CD4-positive, alpha-beta T cell treated with Interleukin-1 beta for 1 hour (primary cell): ENCODE results near the gene GMPR.
"Not testable (repeated sequence)": the region's sequence is repeated elsewhere in the genome, so short reads cannot be mapped to it uniquely, and the experiment has no call there.

ENCODE experiments used
- DNase-seq, 2 donors: peaks; one replicate each; pipeline ENCODE4 v3.0.0-alpha.2; 2020 to 2022

GMPR gene

GRCh38 chr6:16238057-16238962 is at the start of gene GMPR:
GMPR (plus strand) TSS chr6:16238587; CDS start chr6:16238694, 107 bp downstream.
- peak; percentile 76 to 77 for DNase-seq

GRCh38 chr6:16190214-16190613 is 48.2 kb upstream of the GMPR start:
- no peak for DNase-seq

DNA sequence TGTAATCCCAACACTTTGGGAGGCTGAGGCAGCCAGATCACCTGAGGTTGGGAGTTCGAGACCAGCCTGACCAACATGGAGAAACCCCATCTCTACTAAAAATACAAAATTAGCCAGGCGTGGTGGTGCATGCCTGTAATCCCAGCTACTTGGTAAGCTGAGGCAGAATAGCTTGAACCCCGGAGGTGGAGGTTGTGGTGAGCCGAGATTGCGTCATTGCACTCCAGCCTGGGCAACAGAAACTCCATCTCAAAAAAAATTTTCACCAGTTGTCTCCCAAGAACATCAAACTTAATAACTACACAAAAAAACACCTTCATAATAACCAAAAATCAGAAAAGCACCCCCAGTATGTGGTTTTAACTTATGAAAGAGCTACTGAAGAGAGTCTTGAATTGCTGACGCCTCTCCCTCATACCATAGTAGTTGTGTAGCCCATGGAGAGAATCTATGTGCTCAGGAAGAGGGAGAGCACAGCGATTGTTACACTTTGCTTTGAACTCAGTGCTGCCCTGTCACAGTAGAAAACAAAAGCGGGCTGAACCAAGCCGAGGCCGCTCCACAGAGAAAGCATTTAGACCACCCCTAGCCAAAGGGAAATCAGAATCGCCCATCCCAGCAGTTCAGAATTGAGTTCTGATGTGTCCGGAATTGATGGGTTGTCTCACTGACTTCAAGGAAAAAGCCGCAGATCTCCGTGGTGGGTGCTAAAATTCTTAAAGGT is 42.0 kb upstream of the GMPR start:
- no peak for DNase-seq

DNA sequence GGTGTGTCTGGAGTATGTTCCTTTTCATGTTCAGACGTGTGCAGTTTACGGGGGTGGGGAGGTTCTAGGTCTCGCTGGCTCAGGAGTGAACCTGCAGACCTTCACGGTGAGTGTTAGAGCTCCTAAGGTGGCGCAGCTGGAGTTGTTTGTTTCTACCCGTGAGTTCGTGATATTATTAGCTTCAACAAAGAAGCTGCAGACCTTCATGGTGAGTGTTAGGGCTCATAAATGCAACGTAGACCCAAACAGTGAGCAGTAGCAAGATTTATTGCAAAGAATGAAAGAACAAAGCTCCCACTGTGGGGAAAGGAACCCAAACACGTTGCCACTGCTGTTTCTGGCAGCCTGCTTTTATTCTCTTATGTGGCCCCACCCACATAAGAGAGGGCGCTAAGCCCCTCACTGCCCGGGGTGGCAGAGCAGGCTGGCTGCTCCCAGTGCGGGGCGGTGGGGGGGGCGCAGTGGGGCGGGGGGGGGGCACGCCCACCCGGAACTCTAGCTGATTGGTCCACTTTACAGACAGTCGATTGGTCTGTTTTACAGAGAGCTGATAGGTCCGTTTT is 41.3 kb upstream of the GMPR start:
- DNase-seq = no peak

- DNase-seq = no peak
These were observed 40.2 kb upstream of the GMPR start for GRCh38 chr6:16198061-16198705.

DNA sequence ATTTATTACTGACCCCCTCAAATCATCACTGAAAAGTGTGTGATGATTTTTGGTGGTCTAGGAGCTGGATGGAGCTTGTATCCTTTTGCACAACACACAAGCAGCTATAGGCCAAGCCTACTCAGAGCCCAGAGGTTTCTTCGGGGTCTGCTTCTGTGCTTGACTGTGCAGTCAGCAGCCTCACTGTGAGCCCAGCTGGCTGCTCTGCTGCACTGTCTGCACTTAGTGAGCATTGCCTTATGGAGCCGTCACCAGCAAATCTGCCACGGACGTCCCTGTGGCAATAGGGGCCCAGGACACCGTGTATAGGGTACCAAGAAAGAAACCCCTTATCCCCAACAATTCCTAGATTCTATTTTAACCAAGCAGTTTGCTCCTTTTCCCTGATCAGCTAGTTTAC is 38.6 kb upstream of the GMPR start:
- no peak for DNase-seq

DNA sequence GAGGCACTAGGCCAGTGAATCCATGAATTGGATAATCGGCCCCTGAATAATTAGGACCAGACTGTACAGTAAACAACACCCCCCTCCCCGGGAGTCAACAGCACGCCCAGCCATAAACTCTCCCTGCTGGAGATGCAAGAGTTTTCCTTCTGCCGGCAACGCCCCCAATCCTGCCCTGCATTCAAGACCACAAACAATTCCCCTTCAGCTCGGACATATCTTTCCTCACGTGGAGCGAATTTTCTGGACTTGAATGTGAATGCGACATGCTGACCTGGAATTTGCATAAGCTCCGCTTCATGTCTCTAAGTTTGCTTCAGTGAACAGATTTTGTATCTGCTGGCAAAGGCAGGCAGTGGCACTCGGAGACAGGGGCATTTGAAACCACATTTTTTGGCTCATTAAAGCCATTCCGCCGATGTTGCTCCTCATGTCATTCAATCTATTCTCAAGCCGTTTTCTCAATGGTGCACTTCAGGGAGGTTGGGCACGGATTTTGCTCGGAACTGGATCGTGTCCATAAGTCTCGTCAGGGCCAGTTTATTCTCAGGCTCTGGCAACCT is 38.0 kb upstream of the GMPR start:
- no peak for DNase-seq

- no peak for DNase-seq
These were observed 36.7 kb upstream of the GMPR start for GRCh38 chr6:16201706-16202105.

- DNase-seq = no peak
These were observed 33.6 kb upstream of the GMPR start for GRCh38 chr6:16204653-16205376.

GRCh38 chr6:16205377-16206144 is 32.8 kb upstream of the GMPR start:
- peak in 1 of 2 donors; percentile 39 for DNase-seq

- peak; percentile 30 to 51 for DNase-seq
These were observed 31.8 kb upstream of the GMPR start for GRCh38 chr6:16206595-16207037.

DNA sequence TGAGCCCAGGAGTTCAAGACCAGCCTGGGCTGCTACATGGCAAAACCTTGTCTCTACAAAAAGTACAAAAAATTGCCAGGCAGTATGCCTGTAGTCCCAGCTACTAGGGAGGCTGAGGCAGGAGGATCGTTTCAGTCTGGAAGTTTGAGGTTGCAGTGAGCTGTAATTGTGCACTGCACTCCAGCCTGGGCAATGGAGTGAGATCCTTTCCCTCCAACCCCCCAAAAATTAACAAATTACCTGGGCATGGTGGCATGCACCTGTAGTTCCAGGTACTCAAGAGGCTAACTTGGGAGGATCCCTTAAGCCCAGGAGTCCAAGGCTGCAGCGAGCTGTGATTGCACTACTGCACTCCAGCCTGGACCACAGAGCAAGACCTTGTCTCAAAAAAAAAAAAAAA is 29.4 kb upstream of the GMPR start:
- DNase-seq = no peak

DNA sequence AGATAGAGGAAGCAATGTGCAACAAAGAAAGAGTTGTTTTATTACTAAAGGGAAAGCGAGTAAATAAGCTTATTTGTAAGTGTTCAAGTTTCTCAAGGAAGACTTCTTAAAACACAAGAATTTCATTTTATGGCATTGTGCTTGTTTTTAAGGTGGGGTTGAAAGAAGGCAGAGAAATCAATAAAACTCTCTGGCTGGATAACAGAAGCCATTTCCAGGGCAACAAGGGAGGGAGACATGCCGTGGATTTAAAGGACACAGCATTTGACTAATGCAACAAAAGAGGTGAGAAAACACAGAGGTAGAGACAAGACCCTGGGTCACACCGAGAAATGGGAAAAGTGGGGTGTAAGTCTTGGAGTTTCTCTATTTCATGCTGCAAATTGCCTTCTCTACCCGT is 28.8 kb upstream of the GMPR start:
- DNase-seq = no peak

DNA sequence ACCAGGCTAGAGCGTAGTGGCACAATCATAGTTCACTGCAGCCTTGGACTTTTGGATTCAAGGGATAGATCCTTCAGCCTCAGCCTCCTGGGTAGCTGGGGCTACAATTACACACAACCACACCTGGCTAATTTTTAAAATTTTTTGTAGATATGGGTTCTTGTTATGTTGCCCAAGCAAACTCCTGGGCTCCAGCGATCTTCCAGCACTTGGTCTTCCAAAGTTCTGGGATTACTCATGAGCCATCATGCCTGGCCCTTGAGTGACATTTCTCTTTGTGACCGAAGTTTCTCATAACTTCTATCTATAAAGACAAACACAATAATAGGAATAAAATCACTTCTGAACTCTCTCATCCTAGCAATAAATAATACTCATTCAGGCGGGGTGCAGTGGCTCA is 26.1 kb upstream of the GMPR start:
- no peak for DNase-seq

DNA sequence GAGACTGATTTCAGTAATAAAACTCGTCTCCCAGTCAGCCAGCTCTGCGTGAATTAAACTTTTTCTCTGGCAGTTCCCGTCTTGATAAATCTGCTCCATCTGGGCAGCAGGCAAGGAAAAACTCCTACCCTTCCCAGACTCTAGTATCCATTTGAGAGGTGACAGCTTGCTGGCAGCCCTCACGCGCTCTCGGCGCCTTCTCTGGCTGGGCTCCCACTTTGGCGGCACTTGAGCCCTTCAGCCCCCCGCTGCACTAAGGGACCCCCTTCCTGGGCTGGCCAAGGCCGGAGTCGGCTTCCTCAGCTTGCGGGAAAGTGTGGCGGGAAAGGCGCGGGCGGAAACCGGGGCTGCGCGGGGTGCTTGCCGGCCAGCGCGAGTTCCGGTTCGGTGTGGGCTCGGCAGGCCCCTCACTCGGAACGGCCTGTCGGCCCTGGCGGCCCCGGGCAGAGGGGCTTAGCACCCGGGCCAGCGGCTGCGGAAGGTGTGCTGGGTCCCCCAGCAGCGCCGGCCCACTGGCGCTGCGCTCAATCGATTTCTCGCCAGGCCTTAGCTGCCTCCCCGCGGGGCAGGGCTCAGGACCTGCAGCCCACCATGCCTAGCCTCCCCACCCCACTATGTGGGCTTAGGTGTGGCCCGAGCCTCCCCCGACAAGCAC is 21.8 kb upstream of the GMPR start:
- DNase-seq = no peak

DNA sequence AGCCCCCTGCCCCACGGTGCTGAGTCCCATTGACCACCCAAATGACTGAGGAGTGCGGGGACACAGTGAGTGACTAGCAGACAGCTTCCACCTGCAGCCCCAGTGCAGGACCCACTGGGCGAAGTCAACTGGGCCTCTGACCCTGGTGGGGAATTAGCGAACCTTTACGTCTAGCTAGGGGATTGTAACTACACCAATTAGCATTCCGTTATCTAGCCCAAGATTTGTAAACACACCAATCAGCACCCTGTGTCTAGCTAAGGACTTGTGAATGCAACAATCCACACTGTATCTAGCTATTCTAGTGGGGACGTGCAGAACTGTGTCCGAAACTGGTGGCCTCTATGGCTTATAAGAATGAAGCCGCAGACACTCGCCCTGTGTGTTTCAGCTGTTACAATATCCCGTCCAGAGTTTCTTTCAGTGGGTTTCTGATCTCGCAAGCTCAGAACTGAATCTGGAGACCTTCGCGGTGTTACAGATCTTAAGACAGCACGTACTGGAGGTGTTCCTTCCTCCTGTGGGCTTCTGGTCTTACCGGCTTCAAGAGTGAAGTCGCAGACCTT is 21.1 kb upstream of the GMPR start:
- no peak for DNase-seq

DNA sequence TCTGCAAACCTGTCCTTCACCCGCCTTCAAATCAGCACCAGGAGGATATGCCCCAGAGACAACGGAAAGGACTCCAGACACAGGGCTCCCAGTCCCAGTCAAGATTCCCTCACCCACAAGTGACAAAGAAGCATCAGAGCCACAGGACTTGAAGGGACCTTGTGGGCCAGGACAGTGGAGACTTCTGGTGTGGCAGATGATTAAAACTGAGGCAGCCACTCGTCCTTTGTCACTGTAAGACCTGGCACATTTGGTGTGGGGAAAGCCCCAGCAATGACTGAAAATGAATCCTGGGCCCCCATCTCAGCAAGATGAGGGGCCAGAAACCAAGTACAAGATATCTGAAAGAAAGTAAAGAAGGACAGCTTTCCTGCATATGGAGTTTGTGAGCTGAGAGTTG is 15.6 kb upstream of the GMPR start:
- no peak for DNase-seq

DNA sequence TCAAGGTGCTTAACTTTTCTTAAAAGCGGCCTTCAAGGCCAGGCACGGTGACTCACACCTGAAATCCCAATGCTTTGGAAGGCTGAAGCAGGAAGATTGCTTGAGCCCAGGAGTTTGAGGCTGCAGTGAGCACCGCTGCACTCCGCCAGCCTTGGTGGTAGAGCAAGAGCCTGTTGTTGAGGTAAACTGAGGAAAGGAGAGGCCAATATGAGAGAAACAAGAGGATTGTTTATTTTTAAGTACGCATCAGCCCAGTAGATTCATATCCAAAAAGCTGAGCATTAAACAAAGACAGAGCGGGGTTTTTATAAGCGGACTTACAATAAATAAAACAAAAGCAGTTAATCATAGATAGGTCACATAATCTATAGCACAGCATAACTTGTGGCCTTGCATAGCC is 15.0 kb upstream of the GMPR start:
- DNase-seq = no peak

DNA sequence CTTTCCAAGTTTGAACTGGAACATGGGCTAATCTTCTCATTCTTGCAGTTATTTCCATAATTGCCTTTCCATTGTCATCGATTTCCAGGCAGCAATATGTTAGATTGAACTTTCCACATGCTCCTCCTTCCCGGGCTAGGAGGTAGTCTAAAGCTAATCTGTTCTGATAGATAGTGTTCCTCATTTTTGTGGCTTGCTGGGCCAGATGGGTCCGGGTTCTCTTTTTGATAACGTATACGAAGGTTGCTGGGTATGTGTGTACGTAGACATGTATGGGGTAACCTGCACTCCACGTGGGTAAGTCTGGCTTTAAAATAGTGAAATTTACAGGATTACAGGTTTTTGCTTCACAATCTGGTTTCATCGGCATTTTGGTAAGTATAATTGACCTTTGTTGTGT is 14.0 kb upstream of the GMPR start:
- no peak for DNase-seq

- DNase-seq = not testable (repeated sequence)
These were observed 13.2 kb upstream of the GMPR start for GRCh38 chr6:16225062-16225731.
